ENCODE measurements around the gene SV2C. TPM values are rescaled to one million over a fixed set of nuclear protein-coding genes. Genes with fewer than 3 reads are reported as not detected.
"Not testable (repeated sequence)": the region's sequence is repeated elsewhere in the genome, so short reads cannot be mapped to it uniquely, and the experiment has no call there.

Gene SV2C
- total RNA-seq, result under 1 TPM; 0.20 to 0.35 TPM

DNA sequence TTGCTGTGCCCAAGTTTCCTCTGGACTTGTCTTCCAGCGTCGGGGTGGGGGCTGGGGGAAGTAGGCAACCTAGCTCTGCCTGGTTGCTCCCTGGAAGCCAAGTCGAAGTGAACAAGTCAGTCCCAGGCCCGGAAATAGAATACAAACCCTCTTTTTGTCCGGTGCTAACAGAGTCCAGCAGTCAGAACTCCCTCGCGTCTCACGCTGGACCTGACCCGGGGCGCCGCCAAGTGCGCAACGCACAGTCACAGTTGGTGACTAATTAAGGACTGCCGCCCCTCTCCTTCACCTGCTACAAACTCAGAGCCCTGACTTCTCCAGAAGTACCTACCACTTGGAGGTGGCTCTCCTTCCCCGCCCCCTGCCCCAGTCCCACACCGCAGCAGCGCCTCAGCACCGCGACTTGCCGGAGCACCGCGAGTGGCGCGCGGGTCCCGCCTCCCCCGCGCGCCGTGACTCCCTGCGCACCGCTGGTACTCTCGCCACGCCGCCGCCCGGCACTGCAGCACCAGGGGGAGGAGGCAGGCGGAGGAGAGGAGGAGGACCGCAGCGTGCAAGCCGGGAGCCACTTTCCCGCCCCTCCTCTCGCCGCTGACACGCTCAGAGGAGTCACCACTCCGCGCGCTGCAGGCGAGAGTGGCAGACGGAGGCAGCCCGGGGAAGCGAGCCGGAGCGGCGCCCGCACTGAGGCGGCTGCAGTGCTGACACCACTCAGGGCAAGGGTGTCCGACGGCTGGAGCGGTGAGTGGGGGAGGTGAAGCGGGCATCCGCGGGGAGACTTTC is at the start of gene SV2C:
Gene SV2C (plus strand): TSS at position 612 of the 783 bp plus-strand sequence. CDS start 48,368 bp downstream, outside the sequence.
- no peak for TF ChIP-seq CTCF (IDR thresholded peaks at IDR 0.05)
- Histone ChIP-seq H3K36me3 (no peaks in the 10 kb centered on the region), H3K9me3 (no peaks in the 10 kb centered on the region), H3K27me3 (peaks cover 35% of the 10 kb centered on the region), H3K27ac (no peak within 1 kb of the TSS), H3K9ac (ENCODE audit: low read depth in 2 of 2, low read length in 2 of 2) (peak within 1 kb of the TSS in 1 of 2 donors; percentile 24), H3K4me3 (peak within 1 kb of the TSS; percentile 35), H3K4me1 (no peaks in the 10 kb centered on the region)
- intact Hi-C loops (cut with DNase I), result no loop called here
- DNase-seq, result peak; percentile 28

- H3K27me3 ChIP-seq; H3K9me3 ChIP-seq; H3K27ac ChIP-seq; H3K36me3 ChIP-seq; intact Hi-C loops (cut with DNase I); H3K4me1 ChIP-seq; H3K9ac ChIP-seq (ENCODE audit: low read depth in 2 of 2, low read length in 2 of 2): not testable (repeated sequence)
- H3K4me3 ChIP-seq, result peak overlapping the region; percentile 7
- DNase-seq, result peak; percentile 51
Observed at GRCh38 chr5:76037736-76038151, 45.4 kb upstream of the SV2C start.

DNA sequence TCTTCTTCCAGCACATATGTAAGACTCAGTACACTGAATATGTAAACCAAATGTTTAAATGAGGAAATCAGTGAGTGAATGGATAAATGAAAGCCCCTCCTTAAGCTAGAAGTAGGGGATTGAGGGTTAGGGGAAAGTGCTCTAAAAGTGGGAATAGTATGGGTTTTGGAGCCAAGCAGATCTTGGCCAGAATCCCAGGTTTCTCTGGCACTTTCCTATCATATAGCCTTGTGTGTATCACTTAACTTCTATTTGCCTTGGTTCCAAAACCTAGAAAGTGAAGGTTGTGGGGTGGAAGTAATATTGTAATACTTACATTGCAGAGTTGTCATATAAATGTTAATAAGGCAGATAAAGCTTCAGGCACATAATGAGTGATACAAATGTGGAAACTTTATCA is 45.0 kb upstream of the SV2C start:
- Histone ChIP-seq H3K27me3 (no peaks in the 10 kb centered on the region), H3K9me3 (no peaks in the 10 kb centered on the region), H3K4me1 (no peaks in the 10 kb centered on the region), H3K9ac (ENCODE audit: low read depth in 2 of 2, low read length in 2 of 2) (no peak overlapping the region), H3K4me3 (no peak overlapping the region), H3K36me3 (no peaks in the 10 kb centered on the region), H3K27ac (no peak overlapping the region)
- no peak for TF ChIP-seq CTCF (IDR thresholded peaks at IDR 0.05)
- no peak for DNase-seq
- intact Hi-C loops (cut with DNase I), result no loop called here

DNA sequence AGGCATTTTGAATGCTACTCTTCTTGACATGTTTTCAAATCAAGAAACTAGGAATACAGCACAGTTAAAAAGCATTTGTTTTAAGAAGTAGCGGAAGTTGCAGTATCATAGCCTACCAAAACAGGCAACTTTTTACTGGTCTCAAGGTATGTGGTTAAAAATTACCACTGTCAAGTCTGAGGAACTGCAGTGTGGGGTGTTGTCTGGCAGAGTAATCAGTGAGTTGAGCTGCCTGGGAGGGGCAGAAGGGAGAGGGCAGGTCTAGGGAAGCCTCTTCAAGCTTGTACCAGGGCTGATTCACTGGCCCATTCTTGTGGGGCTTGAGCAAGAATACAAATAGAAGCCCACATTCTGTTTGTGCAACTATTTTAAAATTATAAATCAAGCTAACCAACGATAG is 42.4 kb upstream of the SV2C start:
- DNase-seq, result peak; percentile 61
- Histone ChIP-seq H3K4me1 (no peaks in the 10 kb centered on the region), H3K9me3 (no peaks in the 10 kb centered on the region), H3K27me3 (no peaks in the 10 kb centered on the region), H3K36me3 (no peaks in the 10 kb centered on the region), H3K27ac (no peak overlapping the region), H3K4me3 (no peak overlapping the region), H3K9ac (ENCODE audit: low read depth in 2 of 2, low read length in 2 of 2) (no peak overlapping the region)
- TF ChIP-seq CTCF (IDR thresholded peaks at IDR 0.05), result no peak
- intact Hi-C loops (cut with DNase I), result no loop called here

DNA sequence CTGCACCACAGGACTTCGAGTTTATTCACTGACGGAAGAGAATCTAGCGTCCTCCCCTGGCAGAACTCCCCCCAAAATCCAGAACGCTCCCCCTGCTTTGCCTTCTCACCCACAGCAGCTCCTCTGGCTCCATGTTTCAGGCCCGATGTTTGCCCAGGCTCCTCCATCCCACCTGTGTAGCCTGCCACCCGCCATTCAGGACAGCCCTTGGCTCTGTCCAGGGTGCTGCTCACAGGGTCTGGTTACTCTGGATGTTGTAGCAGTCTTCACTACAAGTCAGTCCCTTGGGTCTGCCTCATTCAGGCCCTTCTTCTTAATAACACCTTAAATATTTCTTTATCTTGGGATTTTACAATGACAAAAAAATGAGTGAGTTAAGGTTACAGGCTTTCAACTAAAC is 41.3 kb upstream of the SV2C start:
- intact Hi-C loops (cut with DNase I), result no loop called here
- no peak for TF ChIP-seq CTCF (IDR thresholded peaks at IDR 0.05)
- H3K36me3 ChIP-seq, result no peaks in the 10 kb centered on the region
- H3K4me3 ChIP-seq, result no peak overlapping the region
- no peak for DNase-seq
- H3K9ac ChIP-seq (ENCODE audit: low read depth in 2 of 2, low read length in 2 of 2), result no peak overlapping the region
- no peaks in the 10 kb centered on the region for H3K4me1 ChIP-seq
- no peak overlapping the region for H3K27ac ChIP-seq
- H3K9me3 ChIP-seq, result no peaks in the 10 kb centered on the region
- H3K27me3 ChIP-seq, result no peaks in the 10 kb centered on the region

DNA sequence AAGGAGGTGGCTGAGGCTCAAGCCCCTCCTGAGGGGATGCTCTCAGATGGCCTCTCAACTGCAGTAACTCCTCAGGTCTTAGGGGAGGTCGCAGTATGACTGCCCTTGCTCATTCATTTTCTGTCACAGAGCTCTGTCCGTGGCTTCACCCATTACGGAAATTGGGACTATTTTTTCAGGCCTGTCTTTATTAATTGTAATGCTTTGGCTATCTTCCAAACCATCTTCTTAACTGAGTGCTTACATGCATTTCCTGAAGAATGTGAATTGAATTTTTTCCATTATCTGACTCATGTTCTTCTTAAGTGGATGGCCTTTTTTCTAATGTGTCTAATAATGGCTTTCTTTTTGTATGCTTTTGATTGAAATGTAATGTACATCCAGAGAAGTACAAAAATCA is 36.4 kb upstream of the SV2C start:
- intact Hi-C loops (cut with DNase I), result no loop called here
- Histone ChIP-seq H3K36me3 (no peaks in the 10 kb centered on the region), H3K9ac (ENCODE audit: low read depth in 2 of 2, low read length in 2 of 2) (no peak overlapping the region), H3K27me3 (no peaks in the 10 kb centered on the region), H3K4me1 (no peaks in the 10 kb centered on the region), H3K9me3 (no peaks in the 10 kb centered on the region), H3K27ac (no peak overlapping the region), H3K4me3 (no peak overlapping the region)
- DNase-seq, result no peak
- no peak for TF ChIP-seq CTCF (IDR thresholded peaks at IDR 0.05)
